D721Med (cell line): ENCODE data around the gene STN1.

Source experiments
- DNase-seq: peaks from one replicate; pipeline ENCODE4 v3.0.0; 2011; ENCODE audit warnings: low spot score; ENCODE audit not compliant: insufficient read length
- FAIRE-seq: peaks from 2 replicates; lab custom pipeline; 2011; peaks lifted over from hg19 to GRCh38; lab: Jason Lieb, UNC
- CTCF ChIP-seq: IDR thresholded peaks from 2 replicates; pipeline ENCODE4 v1.5.1; 2012; ENCODE audit warnings: mild to moderate bottlenecking, control low read depth; ENCODE audit not compliant: insufficient read depth; ENCODE audit errors: missing control alignments

Gene STN1

DNA sequence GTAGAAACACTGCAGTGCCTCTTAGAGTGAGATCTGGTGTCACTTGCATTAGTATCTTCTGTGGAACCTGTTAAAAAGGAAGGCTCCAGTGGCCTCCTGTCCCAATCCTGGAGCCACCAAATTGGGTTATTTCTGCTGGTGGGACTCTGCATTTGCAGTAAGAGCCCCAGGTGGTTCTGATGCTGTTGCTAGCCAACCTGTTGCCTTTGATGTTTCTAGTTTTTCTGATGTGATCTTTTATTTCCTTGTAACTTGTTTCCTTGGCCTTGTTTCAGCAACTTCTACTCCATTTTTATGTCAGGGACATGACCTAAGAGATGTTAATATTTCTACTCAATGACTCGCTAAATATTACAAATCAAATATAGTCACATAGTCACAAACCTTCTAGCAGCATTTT is 12.5 kb upstream of the STN1 start:
- FAIRE-seq (peak; percentile 38), DNase-seq (no peak)
- no peak for TF ChIP-seq CTCF

- peak; percentile 94 for FAIRE-seq
- TF ChIP-seq CTCF = no peak
These were observed 11.5 kb upstream of the STN1 start for GRCh38 chr10:103929381-103929921.

GRCh38 chr10:103928784-103929183 is 10.8 kb upstream of the STN1 start:
- DNase-seq = no peak
- peak; percentile 11 for FAIRE-seq
- no peak for TF ChIP-seq CTCF

More at GRCh38 chr10:103929381-103929921, 11.5 kb upstream of the STN1 start:
- no peak for DNase-seq

- DNase-seq = no peak
- TF ChIP-seq CTCF = no peak
- no peak for FAIRE-seq
These were observed 8.8 kb upstream of the STN1 start for GRCh38 chr10:103926722-103927319.

DNA sequence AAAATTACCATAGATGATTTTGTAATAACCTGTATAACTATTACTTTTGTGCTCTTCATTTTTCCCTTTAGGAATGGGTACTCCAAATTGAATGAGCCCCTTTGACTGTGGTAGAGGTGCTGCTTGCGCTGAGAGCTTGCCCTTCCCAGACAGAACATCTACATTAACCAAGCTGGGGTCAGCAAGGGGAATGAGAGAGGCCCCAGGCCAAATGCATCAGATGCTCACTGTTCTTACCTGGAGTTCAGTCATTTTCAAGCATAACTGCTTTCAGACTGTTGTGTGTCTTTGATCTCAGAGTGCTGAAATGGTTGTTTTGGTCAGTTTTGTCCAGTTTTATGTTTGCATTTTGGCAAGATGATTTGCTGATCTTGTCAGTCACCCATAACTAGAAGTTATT is 7.6 kb upstream of the STN1 start:
- no peak for TF ChIP-seq CTCF
- DNase-seq = no peak
- FAIRE-seq = no peak

- DNase-seq = no peak
- FAIRE-seq = no peak
- TF ChIP-seq CTCF = no peak
These were observed 5.5 kb upstream of the STN1 start for GRCh38 chr10:103923502-103923901.

DNA sequence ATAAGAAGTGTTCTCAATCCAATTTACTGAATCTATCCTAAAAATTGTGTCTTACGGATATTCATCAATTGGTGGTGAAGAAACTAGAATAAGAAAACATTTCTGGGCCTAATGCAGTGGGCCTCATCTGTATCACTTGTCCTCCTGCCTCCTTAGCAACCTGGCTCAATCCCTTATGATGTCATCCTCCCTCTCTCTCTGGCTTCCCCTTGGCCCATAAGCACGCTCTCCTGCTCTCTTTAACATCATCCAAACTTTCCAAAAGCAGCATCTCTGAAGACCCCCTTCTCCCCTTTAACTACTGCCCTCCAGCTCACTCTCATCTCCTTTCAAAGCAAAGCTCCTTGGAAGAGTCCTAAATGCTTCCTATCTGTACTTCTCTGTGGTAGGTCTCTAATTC is 4.7 kb upstream of the STN1 start:
- no peak for DNase-seq
- TF ChIP-seq CTCF = no peak
- no peak for FAIRE-seq
